GM23248 (cell line): ENCODE results near the gene PHKA2. TPM values are rescaled to one million over a fixed set of nuclear protein-coding genes. Genes with fewer than 3 reads are reported as not detected.
A peak's percentile ranks its signal among the peaks of the same experiment; 100 is the strongest.

Experiments used
- DNase-seq: peaks from one replicate; pipeline ENCODE4 v3.0.0-alpha.2; 2015
- H2AFZ ChIP-seq: fragments of 200-600 bp; sonication (generic); 2 replicates; pipeline ENCODE4 v1.6.1; 2016; ENCODE audit warnings: antibody characterized with exemption
- H3F3A ChIP-seq: fragments of 200-600 bp; sonication (generic); 2 replicates; pipeline ENCODE4 v1.6.1; 2016; ENCODE audit warnings: mild to moderate bottlenecking, antibody characterized with exemption, mixed run types; ENCODE audit not compliant: insufficient read depth
- H3K27ac ChIP-seq: fragments of 200-600 bp; sonication (generic); 2 replicates; pipeline ENCODE4 v1.5.1; 2016; ENCODE audit warnings: mild to moderate bottlenecking
- H3K27me3 ChIP-seq: fragments of 200-600 bp; sonication (generic); replicated peaks from 2 replicates; pipeline ENCODE4 v1.6.1; 2016; ENCODE audit warnings: mild to moderate bottlenecking; ENCODE audit not compliant: insufficient read depth
- H3K36me3 ChIP-seq: fragments of 200-600 bp; sonication (generic); 2 replicates; pipeline ENCODE4 v1.6.1; 2016; ENCODE audit warnings: low read depth, mild to moderate bottlenecking
- H3K4me1 ChIP-seq: fragments of 200-600 bp; sonication (generic); 2 replicates; pipeline ENCODE4 v1.6.1; 2016; ENCODE audit warnings: mild to moderate bottlenecking; ENCODE audit not compliant: insufficient read depth
- H3K4me2 ChIP-seq: fragments of 200-600 bp; sonication (generic); one replicate; pipeline ENCODE4 v1.6.1; 2016; ENCODE audit warnings: mild to moderate bottlenecking; ENCODE audit not compliant: unreplicated experiment
- H3K4me3 ChIP-seq: fragments of 200-600 bp; sonication (generic); 2 replicates; pipeline ENCODE4 v1.5.1; 2016; ENCODE audit warnings: mild to moderate bottlenecking
- H3K79me2 ChIP-seq: fragments of 200-600 bp; sonication (generic); 2 replicates; pipeline ENCODE4 v1.6.1; 2016; ENCODE audit warnings: mild to moderate bottlenecking; ENCODE audit not compliant: insufficient read depth
- H3K9ac ChIP-seq: fragments of 200-600 bp; sonication (generic); 2 replicates; pipeline ENCODE4 v1.6.1; 2016; ENCODE audit warnings: mild to moderate bottlenecking
- H3K9me2 ChIP-seq: fragments of 200-600 bp; sonication (generic); 2 replicates; pipeline ENCODE4 v1.6.1; 2016; ENCODE audit warnings: mixed run types, mild to moderate bottlenecking, moderate library complexity; ENCODE audit not compliant: insufficient read depth
- H3K9me3 ChIP-seq: fragments of 200-600 bp; sonication (generic); one replicate; pipeline ENCODE4 v1.6.1; 2017; ENCODE audit warnings: low read depth
- H4K20me1 ChIP-seq: fragments of 200-600 bp; sonication (generic); 2 replicates; pipeline ENCODE4 v1.6.0; 2016; ENCODE audit not compliant: insufficient read depth
- EZH2 ChIP-seq: fragments of 200-600 bp; sonication (generic); IDR thresholded peaks from 2 replicates; pipeline ENCODE4 v1.6.1; 2018; ENCODE audit warnings: antibody characterized with exemption, mild to moderate bottlenecking; ENCODE audit not compliant: insufficient read depth, poor library complexity, severe bottlenecking
- EZH2phosphoT487 ChIP-seq: fragments of 200-600 bp; sonication (generic); IDR thresholded peaks from 2 replicates; pipeline ENCODE4 v1.6.1; 2018; ENCODE audit warnings: antibody characterized with exemption, moderate library complexity, mild to moderate bottlenecking, low read depth; ENCODE audit not compliant: insufficient read depth
- WGBS, 2 experiments: methylation state at CpG; one replicate each; pipeline ENCODE4 v1.1.6; 2015 to 2017; ENCODE audit warnings: low lambda C conversion rate in 2 of 2, low coverage in 1 of 2; ENCODE audit errors: missing lambda C conversion rate in 2 of 2; 5-methylcytosine and 5-hydroxymethylcytosine counted together
- in situ Hi-C: fragments of 300-500 bp; cut with MboI; formaldehyde crosslinking; loops from 2 replicates; pipeline ENCODE4 v1.15.0; 2020
- polyA plus RNA-seq: library from polyadenylated mRNA; unstranded; fragments of >200 nt; fragmentation: Nextera tagmentation; extraction: Ambion mirVana; gene quantifications from 2 replicates; pipeline ENCODE4 v1.2.1, GENCODE V29; 2016
- total RNA-seq: library from RNA; depleted of rRNA; stranded (reverse); fragments of >200 nt; shearing (Covaris generic); gene quantifications from 2 replicates; pipeline ENCODE4 v1.2.3, GENCODE V29; 2014; rRNA removed

PHKA2 gene
- 9.1 and 9.9 TPM in 2 replicates for total RNA-seq
- polyA plus RNA-seq, result 5.7 and 6.8 TPM in 2 replicates

DNA sequence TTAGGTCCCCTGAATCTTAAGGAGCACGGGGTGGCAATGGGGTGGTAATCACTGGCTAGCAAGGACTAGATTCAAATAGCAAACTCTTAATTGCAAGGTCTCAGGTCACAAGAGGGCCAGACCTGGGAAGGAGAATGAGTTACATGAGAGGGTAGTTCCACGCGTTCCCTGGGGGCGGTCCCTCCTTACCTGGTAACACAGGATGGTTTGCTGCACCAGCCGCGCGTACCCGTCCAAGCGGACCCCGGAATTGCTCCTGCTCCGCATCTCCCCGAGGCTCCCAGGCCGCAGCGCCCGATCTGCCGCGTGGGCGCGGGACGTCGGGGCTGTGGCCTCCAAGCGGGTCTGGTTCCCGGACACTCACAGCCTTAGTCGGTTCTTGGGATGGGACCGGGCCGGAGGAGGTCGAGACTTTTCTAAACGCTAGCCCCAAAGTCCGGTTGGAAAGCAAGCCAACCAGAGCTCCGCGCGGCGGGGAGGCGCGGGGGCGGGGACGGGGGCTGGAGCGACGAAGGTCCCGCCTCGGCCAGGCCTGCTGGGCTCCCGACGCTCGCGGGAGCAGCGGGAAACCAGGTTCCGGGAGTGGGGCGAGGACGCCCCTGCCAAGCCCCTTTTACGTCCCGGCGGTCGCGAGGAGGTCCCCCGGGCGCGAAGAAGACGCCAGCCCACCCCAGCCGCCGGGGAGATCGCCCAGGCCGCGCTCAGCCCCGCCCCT, at the start of gene PHKA2:
Gene PHKA2, minus strand, starts transcription at position 449 of the 715 bp plus-strand sequence. Its CDS starts 182 bp downstream, at position 267.
- TF ChIP-seq EZH2, result no peak
- TF ChIP-seq EZH2phosphoT487, result no peak
- Histone ChIP-seq H3K27ac (peak within 1 kb of the TSS; percentile 85), H3K9ac (peak within 1 kb of the TSS; percentile 92), H3K79me2 (peaks cover 29% of the 10 kb centered on the region; the same call in 1 of the 2 replicates), H3K9me2 (no peaks in the 10 kb centered on the region), H3K4me1 (no peaks in the 10 kb centered on the region), H3K27me3 (no peaks in the 10 kb centered on the region), H3K36me3 (no peaks in the 10 kb centered on the region), H3K4me3 (peak within 1 kb of the TSS; percentile 85), H4K20me1 (no peaks in the 10 kb centered on the region), H3F3A (no peaks in the 10 kb centered on the region), H2AFZ (peak within 1 kb of the TSS; percentile 84), H3K9me3 (no peaks in the 10 kb centered on the region), H3K4me2 (peak within 1 kb of the TSS; percentile 90)
- 0 to 2% methylated on average over 8 to 12 of the region's 64 CpGs for WGBS, 2 experiments
- DNase-seq, result peak; percentile 70
- in situ Hi-C loops, result no loop called here

DNA sequence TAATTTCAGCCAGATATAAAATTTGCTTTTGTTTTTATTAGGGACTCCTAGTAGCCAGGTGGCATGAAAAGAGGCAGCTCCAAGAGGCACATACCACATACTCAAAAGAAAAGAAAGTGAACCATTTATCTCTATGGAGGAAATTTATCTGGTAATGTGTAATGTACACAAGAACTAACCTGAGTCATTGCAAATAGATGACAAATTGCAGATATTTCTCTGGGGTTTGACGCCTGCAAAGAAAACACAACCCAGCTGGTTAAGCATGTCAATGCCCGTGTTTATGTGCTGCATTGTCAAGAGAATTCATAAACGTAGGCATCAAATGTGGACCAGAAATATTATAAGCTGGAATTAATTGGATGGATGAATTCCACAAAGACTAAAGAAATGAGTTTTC, 46.9 kb upstream of the PHKA2 start:
- TF ChIP-seq EZH2 (no peak), EZH2phosphoT487 (no peak)
- in situ Hi-C loops, result no loop called here
- Histone ChIP-seq H3K9me2 (no peaks in the 10 kb centered on the region), H3K4me3 (no peak overlapping the region), H3K4me1 (no peaks in the 10 kb centered on the region), H3K79me2 (no peaks in the 10 kb centered on the region), H3K27ac (no peak overlapping the region), H3K9ac (no peak overlapping the region), H2AFZ (no peak overlapping the region), H3F3A (no peaks in the 10 kb centered on the region), H3K4me2 (no peak overlapping the region), H3K9me3 (no peaks in the 10 kb centered on the region), H4K20me1 (no peaks in the 10 kb centered on the region), H3K36me3 (no peaks in the 10 kb centered on the region), H3K27me3 (no peaks in the 10 kb centered on the region)
- no peak for DNase-seq
- 52 to 58% methylated on average over 3 of the region's 3 CpGs for WGBS, 2 experiments

DNA sequence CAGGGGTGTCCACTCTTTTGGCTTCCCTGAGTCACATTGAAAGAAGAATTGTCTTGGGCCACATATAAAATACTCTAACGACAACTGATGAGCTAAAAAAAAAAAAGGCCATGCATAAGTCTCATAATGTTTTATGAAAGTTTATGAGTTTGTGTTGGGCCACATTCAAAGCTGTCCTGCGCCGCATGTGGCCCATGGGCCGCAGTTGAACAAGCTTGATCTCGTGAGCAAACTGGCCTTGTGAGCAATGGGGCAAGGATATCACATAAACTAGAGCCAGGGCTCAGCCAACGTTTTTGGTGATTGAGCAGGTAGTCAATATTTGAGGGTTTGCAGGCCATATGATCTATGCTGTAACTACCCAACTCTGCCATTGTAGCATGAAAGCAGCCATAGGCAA, 44.6 kb upstream of the PHKA2 start:
- no peaks in the 10 kb centered on the region for H3K79me2 ChIP-seq
- H4K20me1 ChIP-seq, result no peaks in the 10 kb centered on the region
- no peaks in the 10 kb centered on the region for H3K27me3 ChIP-seq
- H3K36me3 ChIP-seq, result no peaks in the 10 kb centered on the region
- no peaks in the 10 kb centered on the region for H3K4me1 ChIP-seq
- H3K9me2 ChIP-seq, result no peaks in the 10 kb centered on the region
- in situ Hi-C loops, result no loop called here
- H3K9me3 ChIP-seq, result no peaks in the 10 kb centered on the region
- no peak overlapping the region for H2AFZ ChIP-seq
- DNase-seq, result no peak
- no peak overlapping the region for H3K4me2 ChIP-seq
- TF ChIP-seq EZH2 (no peak), EZH2phosphoT487 (no peak)
- H3K9ac ChIP-seq, result no peak overlapping the region
- WGBS, 2 experiments, result 82 to 84% methylated on average over 6 of the region's 6 CpGs
- no peaks in the 10 kb centered on the region for H3F3A ChIP-seq
- no peak overlapping the region for H3K27ac ChIP-seq
- H3K4me3 ChIP-seq, result no peak overlapping the region

- Histone ChIP-seq H3K36me3 (no peaks in the 10 kb centered on the region), H3K4me3 (no peak overlapping the region), H2AFZ (no peak overlapping the region), H4K20me1 (no peaks in the 10 kb centered on the region), H3K27ac (no peak overlapping the region), H3K27me3 (no peaks in the 10 kb centered on the region), H3K79me2 (no peaks in the 10 kb centered on the region), H3K9me3 (no peaks in the 10 kb centered on the region), H3F3A (no peaks in the 10 kb centered on the region), H3K9me2 (no peaks in the 10 kb centered on the region), H3K4me1 (no peaks in the 10 kb centered on the region), H3K9ac (no peak overlapping the region), H3K4me2 (no peak overlapping the region)
- DNase-seq, result no peak
- in situ Hi-C loops, result no loop called here
- TF ChIP-seq EZH2phosphoT487 (no peak), EZH2 (no peak)
- WGBS, 2 experiments, result 89 to 96% methylated on average over 3 to 4 of the region's 4 CpGs
Observed at GRCh38 chrX:19024366-19024765, 40.5 kb upstream of the PHKA2 start.
